T-helper 2 cell treated with Interferon-gamma antibody and Interleukin-4, amounts not matched to agents 5 μg/mL and 100 μg/mL, for 36 hours (primary cell): ENCODE measurements around the gene PLXNC1.

Source experiments
- DNase-seq: peaks from one replicate; pipeline ENCODE4 v3.0.0; 2021; ENCODE audit warnings: low spot score
- H3K27ac Mint-ChIP-seq: one replicate; pipeline ENCODE4 v1.8.0; 2021; ENCODE audit warnings: mild to moderate bottlenecking, mixed read lengths
- H3K27me3 Mint-ChIP-seq: one replicate; pipeline ENCODE4 v1.8.0; 2021; ENCODE audit warnings: low read depth, mixed read lengths
- H3K36me3 Mint-ChIP-seq: one replicate; pipeline ENCODE4 v1.8.0; 2021; ENCODE audit warnings: low read depth, mixed read lengths
- H3K4me1 Mint-ChIP-seq: one replicate; pipeline ENCODE4 v1.8.0; 2021; ENCODE audit warnings: low read depth, mixed read lengths
- H3K4me3 Mint-ChIP-seq: one replicate; pipeline ENCODE4 v1.8.0; 2022; ENCODE audit warnings: mild to moderate bottlenecking, moderate library complexity, mixed read lengths
- H3K9me3 Mint-ChIP-seq: one replicate; pipeline ENCODE4 v1.8.0; 2021; ENCODE audit warnings: mixed read lengths

PLXNC1 gene

GRCh38 chr12:94172973-94173372 is 24.6 kb downstream of the PLXNC1 start:
- no peak for DNase-seq
- Mint-ChIP-seq H3K27me3 (no peaks in the 10 kb centered on the region), H3K9me3 (peaks cover 9% of the 10 kb centered on the region), H3K36me3 (peaks cover 24% of the 10 kb centered on the region), H3K4me1 (peaks cover 52% of the 10 kb centered on the region), H3K4me3 (no peak overlapping the region), H3K27ac (no peak overlapping the region)

GRCh38 chr12:94173660-94174265 is 25.4 kb downstream of the PLXNC1 start:
- DNase-seq, result no peak
- Mint-ChIP-seq H3K4me3 (no peak overlapping the region), H3K4me1 (peaks cover 52% of the 10 kb centered on the region), H3K27me3 (no peaks in the 10 kb centered on the region), H3K9me3 (peaks cover 15% of the 10 kb centered on the region), H3K27ac (no peak overlapping the region), H3K36me3 (peaks cover 29% of the 10 kb centered on the region)

DNA sequence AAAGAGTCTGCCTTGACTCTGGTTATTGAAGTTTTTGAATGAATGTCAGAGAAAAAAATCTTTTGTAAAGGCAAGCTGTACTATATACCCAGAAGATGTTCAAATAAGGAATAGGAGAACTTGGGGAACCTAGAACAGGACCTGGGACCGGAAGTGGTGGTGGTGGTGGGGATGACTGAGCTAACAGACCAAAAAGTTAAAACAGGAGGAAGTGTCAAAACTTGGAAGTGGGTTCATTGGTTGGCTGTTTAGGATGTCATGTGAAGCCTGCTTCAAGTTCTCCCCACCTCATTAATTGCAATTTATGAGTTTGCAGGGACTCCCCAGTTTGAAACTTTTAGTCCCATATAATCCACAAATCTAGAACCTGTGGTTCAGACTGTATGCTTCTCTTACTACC is 26.2 kb downstream of the PLXNC1 start:
- no peaks in the 10 kb centered on the region for H3K27me3 Mint-ChIP-seq
- H3K9me3 Mint-ChIP-seq, result peaks cover 15% of the 10 kb centered on the region
- peaks cover 33% of the 10 kb centered on the region for H3K36me3 Mint-ChIP-seq
- peak overlapping the region; percentile 18 for H3K27ac Mint-ChIP-seq
- peaks cover 50% of the 10 kb centered on the region for H3K4me1 Mint-ChIP-seq
- peak overlapping the region; percentile 6 for H3K4me3 Mint-ChIP-seq
- peak; percentile 33 for DNase-seq

GRCh38 chr12:94175763-94176668 is 27.6 kb downstream of the PLXNC1 start:
- no peak overlapping the region for H3K27ac Mint-ChIP-seq
- H3K36me3 Mint-ChIP-seq, result peaks cover 34% of the 10 kb centered on the region
- peaks cover 15% of the 10 kb centered on the region for H3K9me3 Mint-ChIP-seq
- DNase-seq, result no peak
- peaks cover 47% of the 10 kb centered on the region for H3K4me1 Mint-ChIP-seq
- no peaks in the 10 kb centered on the region for H3K27me3 Mint-ChIP-seq
- no peak overlapping the region for H3K4me3 Mint-ChIP-seq

DNA sequence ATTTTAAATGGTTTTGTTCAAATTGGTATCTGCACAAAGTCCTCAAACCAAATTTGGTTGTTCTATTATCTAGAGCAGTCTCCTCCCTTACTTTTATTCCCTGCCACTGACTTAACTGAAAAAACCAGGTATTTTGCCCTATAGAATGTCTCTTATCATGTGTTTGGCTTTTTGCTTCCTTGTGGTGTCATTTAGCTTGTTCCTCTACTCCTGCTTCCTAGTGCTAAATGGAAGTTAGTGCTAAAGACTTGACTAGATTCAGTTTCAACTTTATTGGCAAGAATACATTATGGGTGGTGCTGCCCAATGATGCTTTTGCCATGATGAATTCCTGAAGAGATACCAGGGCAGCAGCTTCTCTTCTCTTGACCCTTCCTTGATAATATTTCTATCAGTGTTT is 29.7 kb downstream of the PLXNC1 start:
- no peak for DNase-seq
- peaks cover 38% of the 10 kb centered on the region for H3K36me3 Mint-ChIP-seq
- H3K9me3 Mint-ChIP-seq, result peaks cover 15% of the 10 kb centered on the region
- H3K27me3 Mint-ChIP-seq, result no peaks in the 10 kb centered on the region
- no peak overlapping the region for H3K27ac Mint-ChIP-seq
- H3K4me3 Mint-ChIP-seq, result no peak overlapping the region
- H3K4me1 Mint-ChIP-seq, result peaks cover 38% of the 10 kb centered on the region

- H3K4me3 Mint-ChIP-seq, result no peak overlapping the region
- peaks cover 31% of the 10 kb centered on the region for H3K4me1 Mint-ChIP-seq
- H3K27me3 Mint-ChIP-seq, result no peaks in the 10 kb centered on the region
- DNase-seq, result no peak
- peaks cover 41% of the 10 kb centered on the region for H3K36me3 Mint-ChIP-seq
- peaks cover 15% of the 10 kb centered on the region for H3K9me3 Mint-ChIP-seq
- no peak overlapping the region for H3K27ac Mint-ChIP-seq
Observed at GRCh38 chr12:94178882-94179281, 30.5 kb downstream of the PLXNC1 start.

DNA sequence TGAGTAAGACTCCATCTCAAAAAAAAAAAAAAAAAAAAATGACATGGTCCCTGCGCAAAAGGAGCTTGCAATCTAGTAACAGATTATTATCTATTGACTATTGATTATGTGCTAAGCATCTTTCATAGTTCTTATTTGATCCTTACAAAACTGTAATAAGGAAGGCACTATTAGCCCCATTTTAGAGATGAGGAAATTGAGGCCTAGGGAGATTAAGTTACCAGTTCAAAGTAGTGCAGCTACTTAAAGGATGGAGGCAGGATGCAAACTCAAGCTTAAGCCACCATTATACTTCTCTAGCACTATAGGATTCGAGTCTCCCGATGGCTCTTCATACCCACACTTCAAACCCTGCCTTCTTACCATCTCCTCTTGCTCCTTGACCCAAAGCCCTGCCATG is 31.3 kb downstream of the PLXNC1 start:
- no peaks in the 10 kb centered on the region for H3K27me3 Mint-ChIP-seq
- H3K27ac Mint-ChIP-seq, result no peak overlapping the region
- H3K36me3 Mint-ChIP-seq, result peaks cover 38% of the 10 kb centered on the region
- H3K9me3 Mint-ChIP-seq, result peaks cover 15% of the 10 kb centered on the region
- no peak for DNase-seq
- no peak overlapping the region for H3K4me3 Mint-ChIP-seq
- H3K4me1 Mint-ChIP-seq, result peaks cover 24% of the 10 kb centered on the region

DNA sequence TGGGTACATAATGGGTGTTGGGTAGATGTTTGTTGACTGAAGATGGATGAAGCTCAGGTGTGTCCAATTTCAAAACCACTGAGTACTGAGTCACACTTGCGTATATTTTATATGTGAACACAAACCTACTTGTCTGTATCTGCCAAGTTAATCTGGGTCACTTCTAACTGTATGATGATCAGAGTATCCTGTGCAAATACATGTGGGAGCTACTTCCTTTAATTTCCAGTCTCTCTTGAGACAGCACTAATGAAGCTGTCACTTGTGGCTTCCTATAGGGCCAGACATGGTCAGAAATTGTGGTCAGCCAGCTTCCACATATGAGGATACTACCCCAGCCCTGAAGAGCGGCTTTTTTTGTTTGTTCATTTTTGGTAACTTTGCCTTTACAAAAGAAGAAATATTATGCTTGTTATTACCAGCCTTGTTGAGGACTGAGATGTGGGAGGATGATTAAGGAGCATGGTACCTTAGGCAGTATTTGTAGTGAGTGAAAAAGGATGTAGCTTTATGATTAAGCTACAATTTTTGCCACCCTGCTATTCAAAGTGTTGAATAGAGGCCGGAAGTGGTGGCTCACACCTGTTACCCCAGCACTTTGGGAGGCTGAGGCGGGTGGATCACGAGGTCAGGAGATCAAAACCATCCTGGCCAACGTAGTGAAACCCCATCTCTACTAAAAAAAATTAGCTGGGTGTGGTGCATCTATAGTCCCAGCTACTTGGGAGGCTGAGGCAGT is 32.4 kb downstream of the PLXNC1 start:
- Mint-ChIP-seq H3K4me1 (peaks cover 17% of the 10 kb centered on the region), H3K36me3 (peaks cover 38% of the 10 kb centered on the region), H3K9me3 (peaks cover 15% of the 10 kb centered on the region), H3K4me3 (no peak overlapping the region), H3K27me3 (no peaks in the 10 kb centered on the region), H3K27ac (peak overlapping the region; percentile 17)
- DNase-seq, result no peak

GRCh38 chr12:94182986-94183707 is 34.8 kb downstream of the PLXNC1 start:
- Mint-ChIP-seq H3K36me3 (peaks cover 27% of the 10 kb centered on the region), H3K4me3 (no peak overlapping the region), H3K9me3 (peaks cover 4% of the 10 kb centered on the region), H3K4me1 (peaks cover 10% of the 10 kb centered on the region), H3K27me3 (no peaks in the 10 kb centered on the region), H3K27ac (no peak overlapping the region)
- no peak for DNase-seq

DNA sequence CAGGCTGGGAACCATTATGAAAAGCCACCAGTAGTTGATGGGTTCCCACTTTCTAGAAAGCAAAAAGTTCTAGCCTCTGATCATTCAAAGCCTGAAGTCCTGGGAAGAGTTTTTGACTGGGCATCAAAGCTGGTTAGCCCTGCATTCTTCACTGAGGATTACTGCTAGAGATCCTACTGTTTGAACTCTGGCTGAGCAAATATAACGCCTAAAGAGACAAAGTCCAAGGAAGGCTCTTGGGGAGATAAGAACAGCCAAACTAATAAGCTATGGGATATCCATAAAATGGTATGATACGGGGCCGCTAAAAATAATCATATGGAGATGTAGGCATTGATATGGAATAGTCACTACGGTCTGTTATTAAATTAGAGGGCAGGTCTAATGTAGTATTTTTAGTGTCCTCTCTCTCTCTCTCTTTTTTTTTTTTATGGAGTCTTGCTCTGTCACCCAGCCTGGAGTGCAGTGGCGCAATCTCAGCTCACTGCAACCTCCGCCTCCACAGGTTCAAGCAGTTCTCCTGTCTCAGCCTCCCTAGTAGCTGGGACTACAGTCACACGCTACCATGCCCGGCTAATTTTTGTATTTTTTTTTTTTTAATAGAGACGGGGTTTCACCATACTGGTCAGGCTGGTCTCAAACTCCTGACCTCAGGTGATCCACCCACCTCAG is 35.5 kb downstream of the PLXNC1 start:
- H3K27ac Mint-ChIP-seq, result no peak overlapping the region
- H3K36me3 Mint-ChIP-seq, result peaks cover 23% of the 10 kb centered on the region
- peaks cover 9% of the 10 kb centered on the region for H3K4me1 Mint-ChIP-seq
- no peaks in the 10 kb centered on the region for H3K27me3 Mint-ChIP-seq
- DNase-seq, result no peak
- no peak overlapping the region for H3K4me3 Mint-ChIP-seq
- no peaks in the 10 kb centered on the region for H3K9me3 Mint-ChIP-seq

DNA sequence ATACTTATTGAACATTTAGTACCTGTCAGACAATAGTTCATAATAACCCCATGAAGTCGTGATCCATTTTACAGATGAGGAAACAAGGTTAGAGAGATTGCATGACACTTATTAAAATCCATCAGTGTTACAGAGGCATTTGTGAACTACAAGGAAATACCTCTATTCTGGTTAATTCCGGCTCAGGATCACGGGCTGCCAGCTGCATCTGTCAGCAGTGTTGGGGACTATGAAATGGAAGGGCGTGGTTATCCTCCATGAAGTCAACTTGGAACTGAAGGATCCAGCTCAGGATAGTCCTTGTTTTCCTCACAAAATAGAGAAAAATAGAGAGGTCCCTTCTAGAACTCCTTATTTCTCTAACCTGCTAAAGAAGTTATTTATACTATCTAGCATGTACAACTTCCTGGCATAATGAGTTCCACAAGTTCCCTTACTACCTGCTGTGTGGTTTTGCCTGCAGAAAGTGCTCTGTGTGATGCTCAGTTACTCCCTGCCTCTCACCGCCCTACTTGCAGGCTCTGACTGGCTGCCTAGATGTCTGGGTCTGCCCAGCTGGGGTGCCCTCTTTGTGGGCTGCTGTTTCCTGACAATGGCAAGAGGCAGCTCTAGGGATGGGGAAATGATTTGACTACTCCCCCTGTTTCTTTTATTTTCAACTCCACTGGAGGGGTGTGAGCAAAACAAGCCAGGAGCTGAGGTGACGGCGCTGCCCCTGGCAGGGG is 36.8 kb downstream of the PLXNC1 start:
- Mint-ChIP-seq H3K4me3 (no peak overlapping the region), H3K27me3 (no peaks in the 10 kb centered on the region), H3K27ac (no peak overlapping the region), H3K4me1 (peaks cover 6% of the 10 kb centered on the region), H3K36me3 (peaks cover 16% of the 10 kb centered on the region), H3K9me3 (no peaks in the 10 kb centered on the region)
- no peak for DNase-seq

GRCh38 chr12:94185801-94186200 is 37.4 kb downstream of the PLXNC1 start:
- Mint-ChIP-seq H3K4me1 (peaks cover 5% of the 10 kb centered on the region), H3K27me3 (no peaks in the 10 kb centered on the region), H3K9me3 (peaks cover 4% of the 10 kb centered on the region), H3K36me3 (peaks cover 17% of the 10 kb centered on the region), H3K27ac (no peak overlapping the region), H3K4me3 (no peak overlapping the region)
- no peak for DNase-seq
